ENCODE data around the gene CYP1A2. TPM values are rescaled to one million over a fixed set of nuclear protein-coding genes. Genes with fewer than 3 reads are reported as not detected.

The CYP1A2 gene
- total RNA-seq, 1 experiment from 2014 or later, result not detected

DNA sequence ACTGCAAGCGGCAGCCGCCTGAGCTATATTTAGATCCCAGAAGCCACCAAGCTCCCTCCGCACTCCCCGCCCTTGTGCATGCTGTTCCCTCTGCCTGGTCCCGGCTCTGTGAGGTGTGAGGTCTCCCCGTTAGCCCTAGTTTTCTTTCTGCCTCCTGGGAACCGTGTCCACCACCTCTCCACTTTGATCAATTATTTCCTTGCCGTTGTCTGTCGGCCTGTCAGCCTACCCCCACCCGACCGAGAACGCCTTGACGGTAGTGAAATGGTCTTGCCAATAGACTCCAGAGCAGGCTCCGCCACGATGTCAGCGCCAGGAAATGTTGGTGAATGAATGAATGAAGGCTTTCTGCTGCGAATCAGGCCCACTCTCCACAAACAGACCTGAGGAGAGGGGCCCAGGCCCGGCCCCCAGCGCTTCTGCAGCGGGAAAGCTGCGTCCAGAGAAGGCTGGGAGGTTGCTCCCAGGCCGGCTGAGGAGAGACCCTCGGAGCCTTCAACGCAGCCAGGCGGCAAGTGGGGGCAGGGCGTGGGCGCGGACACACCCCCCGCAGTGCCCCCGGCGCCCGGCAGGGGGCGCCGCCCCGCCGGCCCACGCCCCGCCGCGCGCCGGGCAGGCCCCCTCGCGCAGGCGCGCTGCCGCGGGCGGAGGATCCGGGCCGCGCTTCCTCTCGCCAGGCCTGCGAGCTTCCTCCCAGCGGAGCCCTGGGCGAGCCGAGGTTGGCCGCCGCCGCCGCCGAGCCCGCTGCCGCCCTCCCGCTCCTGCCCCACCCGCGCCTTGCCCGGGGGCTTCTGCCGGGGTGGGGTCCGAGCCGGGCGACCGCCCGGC lies 33.0 kb downstream of the CYP1A2 start, which contains the start of gene CSK:
CSK (plus strand) TSS at position 650 of the 828 bp plus-strand sequence. CDS start 16,218 bp downstream, outside the sequence.
- H3K4me1 Mint-ChIP-seq, result peaks cover 35 to 54% of the 10 kb centered on the region in 2 experiments
- peak; percentile 62 for DNase-seq

More for the DNA sequence above, 33.0 kb downstream of the CYP1A2 start, which contains the start of gene CSK:
- no peaks in the 10 kb centered on the region for H3K79me1 ChIP-seq (ENCODE audit: insufficient read depth, low read depth, low read length, poor library complexity, severe bottlenecking)
- H3K14ac ChIP-seq (ENCODE audit: insufficient read depth, low read length), result peak within 1 kb of the TSS; percentile 42; the same call in 1 of the 2 replicates
- H3K18ac ChIP-seq (ENCODE audit: insufficient read length, low read depth, low read length), result no peak within 1 kb of the TSS
- peaks cover 0 to 5% (median 4%) of the 10 kb centered on the region in 3 experiments; a peak in 3 of 7 replicates for H3K36me3 Mint-ChIP-seq (ENCODE audit: insufficient read depth in 1 of 3, low read depth in 3 of 3)
- peaks cover 33% of the 10 kb centered on the region for H3K27me3 Mint-ChIP-seq (ENCODE audit: low read depth)
- no peaks in the 10 kb centered on the region for H3K79me2 ChIP-seq (ENCODE audit: insufficient read depth, low read length)
- H3K9me3 ChIP-seq (ENCODE audit: control insufficient read depth, low read depth, low read length), result no peaks in the 10 kb centered on the region
- TF ChIP-seq, protein P1, sequence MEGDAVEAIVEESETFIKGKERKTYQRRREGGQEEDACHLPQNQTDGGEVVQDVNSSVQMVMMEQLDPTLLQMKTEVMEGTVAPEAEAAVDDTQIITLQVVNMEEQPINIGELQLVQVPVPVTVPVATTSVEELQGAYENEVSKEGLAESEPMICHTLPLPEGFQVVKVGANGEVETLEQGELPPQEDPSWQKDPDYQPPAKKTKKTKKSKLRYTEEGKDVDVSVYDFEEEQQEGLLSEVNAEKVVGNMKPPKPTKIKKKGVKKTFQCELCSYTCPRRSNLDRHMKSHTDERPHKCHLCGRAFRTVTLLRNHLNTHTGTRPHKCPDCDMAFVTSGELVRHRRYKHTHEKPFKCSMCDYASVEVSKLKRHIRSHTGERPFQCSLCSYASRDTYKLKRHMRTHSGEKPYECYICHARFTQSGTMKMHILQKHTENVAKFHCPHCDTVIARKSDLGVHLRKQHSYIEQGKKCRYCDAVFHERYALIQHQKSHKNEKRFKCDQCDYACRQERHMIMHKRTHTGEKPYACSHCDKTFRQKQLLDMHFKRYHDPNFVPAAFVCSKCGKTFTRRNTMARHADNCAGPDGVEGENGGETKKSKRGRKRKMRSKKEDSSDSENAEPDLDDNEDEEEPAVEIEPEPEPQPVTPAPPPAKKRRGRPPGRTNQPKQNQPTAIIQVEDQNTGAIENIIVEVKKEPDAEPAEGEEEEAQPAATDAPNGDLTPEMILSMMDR (conservative IDR thresholded peaks at IDR 0.05), result peak; percentile 59
- H4K8ac ChIP-seq (replicated peaks; ENCODE audit: insufficient read length, low read depth, low read length), result no peak within 1 kb of the TSS
- no peak within 1 kb of the TSS for H3T11ph ChIP-seq (ENCODE audit: low read length)
- no peak within 1 kb of the TSS for H2AFZ ChIP-seq (ENCODE audit: low read length)
- peaks cover 4% of the 10 kb centered on the region; the same call in 1 of the 2 replicates for H3K27me3 ChIP-seq (ENCODE audit: insufficient read depth, low read length)
- no peak within 1 kb of the TSS for H2AK5ac ChIP-seq (ENCODE audit: insufficient read length, low read length)
- WGBS (ENCODE audit: extremely low coverage, insufficient read length, low lambda C conversion rate), result no CpG with 5 or more reads among the region's 74 CpGs
- H2BK12ac ChIP-seq (ENCODE audit: insufficient read length, low read depth, low read length), result no peak within 1 kb of the TSS
- H3K9me3 Mint-ChIP-seq, result no peaks in the 10 kb centered on the region
- H3K56ac ChIP-seq (ENCODE audit: insufficient read length, low read depth, low read length), result no peak within 1 kb of the TSS
- peak within 1 kb of the TSS; percentile 92 for H3K4me2 ChIP-seq (ENCODE audit: insufficient read depth, insufficient read length, low read length)
- H2BK120ac ChIP-seq (ENCODE audit: low read depth, low read length, poor library complexity, severe bottlenecking), result no peak within 1 kb of the TSS
- no peak within 1 kb of the TSS for H3K27ac ChIP-seq (ENCODE audit: insufficient read length, low read depth, low read length)
- H2BK20ac ChIP-seq (ENCODE audit: low read depth, low read length, poor library complexity, severe bottlenecking), result no peak within 1 kb of the TSS
- no peak within 1 kb of the TSS for H2BK5ac ChIP-seq (ENCODE audit: insufficient read length, low read length)
- peak within 1 kb of the TSS; percentile 81 to 87 for H3K4me3 Mint-ChIP-seq
- H3K23ac ChIP-seq (ENCODE audit: insufficient read length, low read depth, low read length), result no peak within 1 kb of the TSS
- H2BK15ac ChIP-seq (ENCODE audit: low read depth, low read length), result no peak within 1 kb of the TSS
- no peak within 1 kb of the TSS for H4K5ac ChIP-seq (ENCODE audit: insufficient read length, low read depth, low read length)
- peak within 1 kb of the TSS; percentile 31 for H3K9ac ChIP-seq (ENCODE audit: extremely low read depth, insufficient read length, low read length)
- no peak within 1 kb of the TSS for H4K91ac ChIP-seq (ENCODE audit: insufficient read length, low read depth, low read length)
- H3K27ac Mint-ChIP-seq, result peak within 1 kb of the TSS in 1 of 3 experiments; percentile 71; a peak in 1 of 7 replicates
- no peak within 1 kb of the TSS for H3K4ac ChIP-seq (ENCODE audit: low read depth, low read length)
- peaks cover 11% of the 10 kb centered on the region for H3K23me2 ChIP-seq (ENCODE audit: insufficient read length, low read depth, low read length, poor library complexity, severe bottlenecking)
- H4K20me1 ChIP-seq (ENCODE audit: control insufficient read depth, insufficient read depth, insufficient read length), result no peaks in the 10 kb centered on the region
- H3K4me1 ChIP-seq (ENCODE audit: insufficient read depth, low read length), result no peaks in the 10 kb centered on the region

All from H9 (cell line).